SU-DHL-6 (cell line): ENCODE data around the gene CEP97.

ENCODE experiments used
- H2AFZ ChIP-seq: fragments of 200-600 bp; sonication (generic); 2 replicates; pipeline ENCODE4 v1.6.1; 2014; ENCODE audit warnings: low read depth, mild to moderate bottlenecking, moderate library complexity, mixed read lengths, antibody characterized with exemption, low read length; ENCODE audit not compliant: severe bottlenecking
- H3F3A ChIP-seq: fragments of 200-600 bp; shearing (Covaris generic); 2 replicates; pipeline ENCODE4 v1.6.0; 2016; ENCODE audit warnings: antibody characterized with exemption, mild to moderate bottlenecking; ENCODE audit not compliant: insufficient read depth
- H3K27ac ChIP-seq: fragments of 200-600 bp; sonication (generic); 2 replicates; pipeline ENCODE4 v1.5.1; 2016; ENCODE audit warnings: low read depth, mild to moderate bottlenecking, low read length, moderate library complexity, mixed read lengths
- H3K27me3 ChIP-seq: fragments of 200-600 bp; sonication (generic), shearing (Covaris generic); 2 replicates; pipeline ENCODE4 v1.6.0; 2014; ENCODE audit warnings: mild to moderate bottlenecking, low read length
- H3K36me3 ChIP-seq: fragments of 200-600 bp; sonication (generic); 2 replicates; pipeline ENCODE4 v1.6.1; 2014; ENCODE audit warnings: mild to moderate bottlenecking, low read length, mixed read lengths
- H3K4me2 ChIP-seq: fragments of 300-600, 200-600 bp; shearing (Covaris generic), sonication (generic); 2 replicates; pipeline ENCODE4 v1.6.0; 2014; ENCODE audit warnings: low read length, low read depth, mild to moderate bottlenecking; ENCODE audit not compliant: poor library complexity, severe bottlenecking
- H3K4me3 ChIP-seq: fragments of 200-600 bp; sonication (generic); 2 replicates; pipeline ENCODE4 v1.5.1; 2014; ENCODE audit warnings: antibody characterized with exemption, low read length, mild to moderate bottlenecking, mixed read lengths; ENCODE audit not compliant: insufficient read depth, poor library complexity, severe bottlenecking
- H3K79me2 ChIP-seq: fragments of 200-600 bp; sonication (generic); 2 replicates; pipeline ENCODE4 v1.6.1; 2014; ENCODE audit warnings: mild to moderate bottlenecking, low read length, moderate library complexity; ENCODE audit not compliant: insufficient read depth
- H3K9ac ChIP-seq: fragments of 200-600 bp; sonication (generic); 2 replicates; pipeline ENCODE4 v1.7.0; 2014; ENCODE audit warnings: mild to moderate bottlenecking, low read length
- H3K9me2 ChIP-seq: fragments of 200-600 bp; sonication (generic); replicated peaks from 2 replicates; pipeline ENCODE4 v1.6.1; 2014; ENCODE audit warnings: low read length; ENCODE audit not compliant: insufficient read depth
- H3K9me3 ChIP-seq: fragments of 200-600 bp; sonication (generic); 2 replicates; pipeline ENCODE4 v1.6.1; 2014; ENCODE audit warnings: low read length, mixed read lengths; ENCODE audit not compliant: insufficient read depth
- H4K20me1 ChIP-seq: fragments of 200-600 bp; sonication (generic); 2 replicates; pipeline ENCODE4 v1.6.1; 2014; ENCODE audit warnings: low read depth, mild to moderate bottlenecking, antibody characterized with exemption, low read length, moderate library complexity, mixed read lengths
- EZH2phosphoT487 ChIP-seq: fragments of 200-600 bp; sonication (generic), shearing (Covaris generic); conservative IDR thresholded peaks from 2 replicates; pipeline ENCODE4 v1.6.1; 2018; ENCODE audit warnings: mild to moderate bottlenecking, antibody characterized with exemption, low read length, moderate library complexity, mixed read lengths
- TF ChIP-seq, protein P1 (sequence below): fragments of 200-600 bp; sonication (generic); IDR thresholded peaks from one replicate; pipeline ENCODE4 v1.5.1; 2017; ENCODE audit warnings: antibody characterized with exemption, mild to moderate bottlenecking, low read length, moderate library complexity; ENCODE audit not compliant: insufficient read depth, poor library complexity, severe bottlenecking

The CEP97 gene

DNA sequence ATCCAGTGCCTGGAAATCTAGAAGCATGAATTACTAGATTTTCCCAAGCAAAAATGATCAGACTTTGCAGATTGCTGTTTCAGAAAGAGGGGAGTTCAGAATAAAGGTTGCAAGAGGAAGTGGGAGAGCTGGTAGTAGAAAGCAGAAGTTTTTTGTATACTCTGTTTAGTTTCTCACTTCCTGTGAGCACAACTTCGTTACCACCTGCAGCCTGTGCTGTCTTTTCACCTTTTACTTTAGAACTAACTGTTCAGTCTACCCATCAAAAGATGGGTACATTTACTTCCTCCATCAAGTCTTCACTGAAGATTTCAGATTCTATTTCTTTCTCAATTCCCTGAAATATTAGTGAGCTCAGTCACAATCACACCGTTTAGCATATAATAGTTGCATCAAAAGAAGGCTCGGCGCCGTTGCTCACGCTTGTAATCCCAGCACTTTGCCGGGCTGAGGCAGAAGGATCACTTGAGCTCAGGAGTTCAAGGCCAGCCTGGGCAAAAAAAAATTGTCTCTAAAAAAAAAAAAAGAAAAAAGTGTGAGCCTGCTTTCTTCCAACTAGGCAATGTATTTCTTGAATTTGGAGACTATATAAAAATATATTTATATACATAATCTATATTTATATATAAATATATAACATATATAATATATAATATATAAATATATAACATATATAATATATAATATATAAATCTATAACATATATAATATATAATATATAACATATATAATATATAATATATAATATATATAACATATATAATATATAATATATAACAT, 1.8 kb upstream of the CEP97 start:
- Histone ChIP-seq H3K4me3 (peak overlapping the region; percentile 45), H3F3A (peaks cover 28% of the 10 kb centered on the region), H3K4me2 (peak overlapping the region; percentile 77), H4K20me1 (no peaks in the 10 kb centered on the region), H2AFZ (peak overlapping the region; percentile 90), H3K27ac (peak overlapping the region; percentile 99), H3K27me3 (no peaks in the 10 kb centered on the region), H3K36me3 (peaks cover 7% of the 10 kb centered on the region), H3K9me3 (no peaks in the 10 kb centered on the region), H3K9ac (peak overlapping the region; percentile 46), H3K9me2 (no peaks in the 10 kb centered on the region), H3K79me2 (peaks cover 22% of the 10 kb centered on the region)
- no peak for TF ChIP-seq EZH2phosphoT487
- TF ChIP-seq, protein P1, sequence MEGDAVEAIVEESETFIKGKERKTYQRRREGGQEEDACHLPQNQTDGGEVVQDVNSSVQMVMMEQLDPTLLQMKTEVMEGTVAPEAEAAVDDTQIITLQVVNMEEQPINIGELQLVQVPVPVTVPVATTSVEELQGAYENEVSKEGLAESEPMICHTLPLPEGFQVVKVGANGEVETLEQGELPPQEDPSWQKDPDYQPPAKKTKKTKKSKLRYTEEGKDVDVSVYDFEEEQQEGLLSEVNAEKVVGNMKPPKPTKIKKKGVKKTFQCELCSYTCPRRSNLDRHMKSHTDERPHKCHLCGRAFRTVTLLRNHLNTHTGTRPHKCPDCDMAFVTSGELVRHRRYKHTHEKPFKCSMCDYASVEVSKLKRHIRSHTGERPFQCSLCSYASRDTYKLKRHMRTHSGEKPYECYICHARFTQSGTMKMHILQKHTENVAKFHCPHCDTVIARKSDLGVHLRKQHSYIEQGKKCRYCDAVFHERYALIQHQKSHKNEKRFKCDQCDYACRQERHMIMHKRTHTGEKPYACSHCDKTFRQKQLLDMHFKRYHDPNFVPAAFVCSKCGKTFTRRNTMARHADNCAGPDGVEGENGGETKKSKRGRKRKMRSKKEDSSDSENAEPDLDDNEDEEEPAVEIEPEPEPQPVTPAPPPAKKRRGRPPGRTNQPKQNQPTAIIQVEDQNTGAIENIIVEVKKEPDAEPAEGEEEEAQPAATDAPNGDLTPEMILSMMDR, result no peak

DNA sequence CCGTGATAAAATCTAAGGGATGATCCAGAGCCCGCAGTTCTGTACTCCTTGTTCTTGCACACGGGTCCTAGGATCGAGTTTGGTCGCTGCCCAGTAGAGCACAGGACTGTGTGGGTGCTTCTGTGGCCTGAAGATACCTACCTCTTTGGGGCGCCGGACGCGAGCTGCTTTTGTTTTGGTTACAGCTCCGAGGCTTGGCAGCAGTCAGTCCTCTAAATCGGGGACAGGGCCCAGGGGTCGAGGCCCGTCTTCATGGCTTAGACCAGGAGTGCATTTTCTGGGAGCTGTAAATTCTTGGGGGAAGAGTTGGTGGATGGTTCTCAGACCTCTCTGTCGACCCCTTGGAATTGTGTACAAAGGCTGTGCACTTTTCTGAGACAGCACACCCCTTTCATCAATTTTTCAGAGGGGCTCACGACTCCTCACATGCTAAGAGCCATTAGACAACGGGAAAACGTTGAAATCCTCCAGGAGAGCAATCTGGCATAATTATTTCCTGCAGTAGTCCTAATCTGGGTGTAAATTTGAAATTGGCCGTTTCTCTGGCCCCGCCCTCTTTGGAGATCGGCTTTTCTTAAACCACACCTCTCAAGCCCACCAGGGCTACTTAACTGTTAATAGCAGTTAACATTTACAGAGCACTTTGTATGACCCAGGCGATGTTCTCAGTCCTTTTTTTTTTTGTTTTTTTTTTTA, 928 bp downstream of the CEP97 start:
- no peak for TF ChIP-seq EZH2phosphoT487
- TF ChIP-seq, protein P1, result no peak
- peaks cover 22% of the 10 kb centered on the region for H3K79me2 ChIP-seq
- H3K27ac ChIP-seq, result peak overlapping the region; percentile 80
- H3K36me3 ChIP-seq, result peaks cover 17% of the 10 kb centered on the region
- no peaks in the 10 kb centered on the region for H3K9me2 ChIP-seq
- no peaks in the 10 kb centered on the region for H4K20me1 ChIP-seq
- no peaks in the 10 kb centered on the region for H3K27me3 ChIP-seq
- peak overlapping the region; percentile 77 for H2AFZ ChIP-seq
- no peaks in the 10 kb centered on the region for H3K9me3 ChIP-seq
- peak overlapping the region; percentile 79 for H3K9ac ChIP-seq
- peaks cover 20% of the 10 kb centered on the region for H3F3A ChIP-seq
- H3K4me3 ChIP-seq, result peak overlapping the region; percentile 96
- peak overlapping the region; percentile 93 for H3K4me2 ChIP-seq

DNA sequence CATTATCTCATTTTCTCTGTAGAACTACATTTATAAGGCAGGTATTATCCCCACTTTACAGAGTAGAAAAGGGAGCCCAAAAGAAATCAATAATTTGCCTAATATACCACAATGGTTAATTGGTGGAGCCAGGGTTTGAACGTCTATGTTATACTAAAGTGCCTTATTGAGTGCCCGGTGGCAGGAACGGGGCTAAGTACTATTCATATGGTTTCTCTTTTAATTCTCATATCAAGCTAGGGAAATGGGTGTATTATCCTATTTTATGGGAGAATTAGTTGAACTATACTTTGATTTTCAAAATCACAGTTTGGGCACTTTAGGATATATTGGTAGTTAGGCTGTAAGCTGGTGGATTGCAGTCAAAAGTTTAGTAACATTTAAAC, 1.5 kb downstream of the CEP97 start:
- Histone ChIP-seq H3K9me2 (no peaks in the 10 kb centered on the region), H3K4me2 (peak overlapping the region; percentile 93), H3K27ac (peak overlapping the region; percentile 80), H4K20me1 (no peaks in the 10 kb centered on the region), H3K79me2 (peaks cover 22% of the 10 kb centered on the region), H3K9ac (peak overlapping the region; percentile 79), H3K27me3 (no peaks in the 10 kb centered on the region), H3K36me3 (peaks cover 21% of the 10 kb centered on the region), H3K9me3 (no peaks in the 10 kb centered on the region), H3F3A (peaks cover 16% of the 10 kb centered on the region), H2AFZ (peak overlapping the region; percentile 77), H3K4me3 (peak overlapping the region; percentile 96)
- TF ChIP-seq, protein P1, result no peak
- TF ChIP-seq EZH2phosphoT487, result no peak
